ENCODE results near the gene YAF2.

YAF2 gene

DNA sequence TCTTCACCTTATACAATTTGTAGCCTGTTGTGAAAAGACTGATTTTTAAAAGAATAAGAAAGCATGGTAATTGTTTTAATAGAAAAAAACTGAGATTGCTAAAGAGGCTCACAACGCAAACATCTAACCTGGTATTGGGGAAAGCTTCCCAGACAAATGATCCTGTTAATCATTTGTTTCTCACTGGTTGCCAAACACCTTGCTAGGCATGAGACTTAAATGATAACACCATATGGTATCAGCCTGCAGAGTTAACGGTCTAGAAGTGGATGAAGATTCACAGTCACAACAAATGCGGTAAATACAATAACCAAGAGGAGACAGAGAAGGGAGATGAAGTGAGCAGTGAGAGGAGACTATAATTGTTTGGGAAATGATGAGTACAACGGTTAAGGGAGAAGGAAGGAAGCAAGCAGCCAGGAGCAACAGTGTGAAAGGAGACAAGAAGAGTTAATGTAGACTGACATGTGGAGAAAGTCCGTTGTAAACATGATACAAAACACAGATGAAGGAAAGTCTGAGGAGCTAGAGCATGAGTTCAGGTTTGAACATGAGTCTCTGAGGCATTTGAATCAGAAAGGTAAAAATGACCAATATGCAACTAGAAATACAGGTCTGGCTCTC is 113.2 kb downstream of the YAF2 start:
- DNase-seq (ENCODE audit: low read depth, low spot score) = no peak
- H3K4me3 ChIP-seq (ENCODE audit: low read length) = no peak overlapping the region

DNA sequence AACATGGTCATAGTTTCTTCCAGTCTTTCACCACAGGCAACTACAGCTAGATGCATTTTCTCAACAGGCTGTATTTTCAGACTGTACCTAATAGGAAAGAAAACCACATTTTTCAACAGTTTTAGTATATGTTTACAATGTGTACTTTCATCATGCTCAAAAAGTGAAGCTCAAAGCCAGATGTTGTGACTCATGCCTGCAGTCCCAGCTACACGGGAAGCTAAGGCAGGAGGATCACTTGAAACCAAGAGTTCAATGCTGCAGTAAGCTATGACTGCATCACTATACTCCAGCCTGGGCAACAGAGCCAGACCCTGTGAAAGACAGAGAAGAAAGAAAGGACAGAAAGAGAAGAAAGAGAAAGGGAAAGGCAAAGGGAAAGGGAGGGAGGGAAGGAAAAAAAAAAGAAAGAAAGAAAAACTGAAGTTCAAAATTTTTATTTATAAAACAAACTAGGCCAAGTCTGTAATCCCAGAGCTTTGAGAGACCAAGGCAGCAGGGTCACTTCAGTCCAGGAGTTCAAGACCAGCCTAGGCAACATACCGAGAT is 118.9 kb downstream of the YAF2 start:
- no peak for DNase-seq (ENCODE audit: low read depth, low spot score)

DNA sequence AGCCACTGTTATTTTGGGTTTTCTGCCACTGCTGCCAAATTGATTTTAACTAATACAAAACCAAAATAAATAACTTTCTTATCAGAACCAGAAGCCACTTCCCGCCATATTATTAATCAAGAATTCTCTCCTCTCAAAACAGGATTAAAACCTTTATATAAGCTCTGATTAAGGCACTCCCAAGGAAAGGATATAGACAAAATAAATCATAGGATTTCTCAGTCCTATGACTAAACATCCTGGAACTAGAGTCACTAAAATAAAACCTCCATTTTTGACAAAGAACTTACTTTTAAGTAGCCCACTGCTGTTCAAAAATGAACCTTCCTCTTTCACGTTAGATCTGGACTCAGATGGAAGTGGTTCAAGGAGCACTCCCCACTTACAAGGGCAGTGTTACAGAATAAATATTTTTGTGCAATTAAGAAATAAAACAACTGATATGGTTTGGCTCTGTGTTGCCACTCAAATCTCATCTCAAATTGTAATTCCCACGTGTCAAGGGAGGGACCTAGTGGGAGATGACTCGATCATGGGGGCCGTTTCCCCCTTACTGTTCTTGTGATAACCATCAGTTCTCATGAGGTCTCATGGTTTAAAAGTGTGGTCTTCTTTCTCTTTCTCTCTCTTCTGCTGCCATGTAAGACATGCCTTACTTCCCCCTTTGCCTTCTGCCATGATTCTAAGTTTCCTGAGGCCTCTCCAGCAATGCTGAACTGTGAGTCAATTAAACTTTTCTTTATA is 119.7 kb downstream of the YAF2 start:
- DNase-seq (ENCODE audit: low read depth, low spot score) = no peak
- no peak overlapping the region for H3K4me3 ChIP-seq (ENCODE audit: low read length)

More for the DNA sequence above, 118.9 kb downstream of the YAF2 start:
- no peak overlapping the region for H3K4me3 ChIP-seq (ENCODE audit: low read length)

DNA sequence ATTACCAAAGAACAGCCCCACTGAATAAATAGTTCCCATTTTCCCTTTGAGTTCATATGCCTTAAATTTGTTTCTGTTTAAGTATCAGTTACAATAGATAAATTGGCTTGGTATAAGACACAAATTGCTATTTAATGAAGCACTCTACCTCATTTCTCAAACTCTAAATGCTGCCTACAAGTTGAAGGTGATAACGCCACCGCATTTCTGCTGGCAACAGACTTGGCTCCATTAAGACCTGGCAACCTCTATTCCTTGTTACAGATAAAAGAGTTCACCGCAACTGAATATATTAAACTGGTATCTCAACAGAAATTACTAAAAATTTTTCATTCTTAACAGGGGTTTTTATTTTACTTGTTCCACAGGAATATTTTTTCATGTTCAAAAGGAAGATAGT is 129.0 kb downstream of the YAF2 start:
- no peak for DNase-seq (ENCODE audit: low read depth, low spot score)
- no peak overlapping the region for H3K4me3 ChIP-seq (ENCODE audit: low read length)
